H1 (cell line): ENCODE results near the gene PROCR. TPM values are rescaled to one million over a fixed set of nuclear protein-coding genes. Genes with fewer than 3 reads are reported as not detected.

Experiments used
- BCL11A ChIP-seq, 2 experiments: IDR thresholded peaks; one replicate each; pipeline ENCODE4 v1.6.1; 2011; ENCODE audit warnings: low read depth in 2 of 2, low read length in 2 of 2, mild to moderate bottlenecking in 2 of 2
- CREB1 ChIP-seq: IDR thresholded peaks from 2 replicates; pipeline ENCODE4 v1.6.1; 2012; ENCODE audit warnings: inconsistent platforms
- E2F6 ChIP-seq: IDR thresholded peaks from 2 replicates; pipeline ENCODE4 v1.6.1; 2012; ENCODE audit warnings: inconsistent platforms
- HDAC2 ChIP-seq, 2 experiments: fragments of 300-600 bp in 1 of 2; sonication (generic) in 1 of 2; IDR thresholded peaks; 2 replicates each; pipeline ENCODE4 v1.6.1; 2011 to 2012; ENCODE audit warnings: low read depth in 2 of 2, low read length in 2 of 2, mild to moderate bottlenecking in 2 of 2, moderate library complexity in 2 of 2, borderline replicate concordance in 1 of 2, inconsistent platforms in 1 of 2
- polyA plus RNA-seq, 7 experiments: library from polyadenylated mRNA; depleted of rRNA in 3 of 7; stranded (reverse) in 5 of 7; unstranded in 2 of 7; fragments of >200 nt in 5 of 7; fragments of 200-250 nt in 2 of 7; gene quantifications; 1 replicate in 5 of 7; 2 replicates in 1 of 7; 4 replicates in 1 of 7; pipeline versions ENCODE4 v1.2.1 to v1.2.3, GENCODE V29; 2011 to 2013; ENCODE audit warnings: missing spikeins in 2 of 7, mixed read lengths in 2 of 7
- total RNA-seq: library from RNA; stranded (reverse); fragmentation: NEBNext Ultra II Directional; extraction: Animal tissue kit (Norgen Biotek cat#: 25700); gene quantifications from 2 replicates; pipeline ENCODE4 v1.2.1, GENCODE V29; 2021
- TF ChIP-seq, protein P1 (sequence below), 3 experiments: IDR thresholded peaks; 1 replicate in 2 of 3; 2 replicates in 1 of 3; pipeline versions ENCODE4 v1.5.1 to v1.6.1; 2011; ENCODE audit warnings: low read length in 3 of 3, mild to moderate bottlenecking in 3 of 3, inconsistent platforms in 2 of 3, low read depth in 1 of 3, moderate library complexity in 1 of 3; ENCODE audit not compliant: insufficient read depth in 1 of 3; ENCODE audit errors: control extremely low read depth in 1 of 3
- TF ChIP-seq, protein P2 (sequence below): IDR thresholded peaks from 2 replicates; pipeline ENCODE4 v1.6.1; 2011; ENCODE audit warnings: low read length, improper control_type of control experiment

The PROCR gene
- total and polyA plus RNA-seq, 2 of the 8 experiments (the other 6 are each of a cell fraction or from before 2014, with no cell fraction given): 21.3 to 42.9 TPM

DNA sequence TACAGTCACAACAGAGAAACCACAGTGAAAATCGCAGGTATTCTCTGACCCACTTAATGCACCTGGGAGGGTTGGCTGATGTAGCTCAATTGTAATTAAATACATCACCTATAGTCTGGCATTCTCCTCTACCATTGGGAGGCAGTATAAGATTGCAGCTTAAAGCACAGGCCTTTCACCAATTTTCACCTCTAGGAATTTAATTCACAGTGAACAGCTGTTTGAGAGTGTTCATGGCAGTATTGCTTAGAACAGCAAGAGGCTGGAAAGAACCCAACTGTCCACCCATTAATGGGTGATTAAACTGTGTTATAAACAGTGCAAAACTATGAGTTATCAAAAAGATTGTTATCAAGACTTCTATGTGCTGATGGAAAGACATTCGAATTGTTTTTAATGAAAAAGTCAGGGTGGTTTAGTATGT lies 26.7 kb upstream of the PROCR start (continued):
- no peak for TF ChIP-seq E2F6
- no peak for TF ChIP-seq CREB1
- TF ChIP-seq BCL11A (IDR thresholded peaks at IDR 0.05; ENCODE audit: low read depth in 2 of 2, low read length in 2 of 2): no peak
- TF ChIP-seq, protein P1, sequence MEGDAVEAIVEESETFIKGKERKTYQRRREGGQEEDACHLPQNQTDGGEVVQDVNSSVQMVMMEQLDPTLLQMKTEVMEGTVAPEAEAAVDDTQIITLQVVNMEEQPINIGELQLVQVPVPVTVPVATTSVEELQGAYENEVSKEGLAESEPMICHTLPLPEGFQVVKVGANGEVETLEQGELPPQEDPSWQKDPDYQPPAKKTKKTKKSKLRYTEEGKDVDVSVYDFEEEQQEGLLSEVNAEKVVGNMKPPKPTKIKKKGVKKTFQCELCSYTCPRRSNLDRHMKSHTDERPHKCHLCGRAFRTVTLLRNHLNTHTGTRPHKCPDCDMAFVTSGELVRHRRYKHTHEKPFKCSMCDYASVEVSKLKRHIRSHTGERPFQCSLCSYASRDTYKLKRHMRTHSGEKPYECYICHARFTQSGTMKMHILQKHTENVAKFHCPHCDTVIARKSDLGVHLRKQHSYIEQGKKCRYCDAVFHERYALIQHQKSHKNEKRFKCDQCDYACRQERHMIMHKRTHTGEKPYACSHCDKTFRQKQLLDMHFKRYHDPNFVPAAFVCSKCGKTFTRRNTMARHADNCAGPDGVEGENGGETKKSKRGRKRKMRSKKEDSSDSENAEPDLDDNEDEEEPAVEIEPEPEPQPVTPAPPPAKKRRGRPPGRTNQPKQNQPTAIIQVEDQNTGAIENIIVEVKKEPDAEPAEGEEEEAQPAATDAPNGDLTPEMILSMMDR (IDR thresholded peaks at IDR 0.05; ENCODE audit: control extremely low read depth in 1 of 3, insufficient read depth in 1 of 3, low read depth in 1 of 3, low read length in 3 of 3): peak in 2 of 3 experiments; percentile 78 to 79; a peak in 3 of 4 replicates
- no peak for TF ChIP-seq HDAC2 (IDR thresholded peaks at IDR 0.05; ENCODE audit: borderline replicate concordance in 1 of 2, low read depth in 2 of 2, low read length in 2 of 2)
- TF ChIP-seq, protein P2, sequence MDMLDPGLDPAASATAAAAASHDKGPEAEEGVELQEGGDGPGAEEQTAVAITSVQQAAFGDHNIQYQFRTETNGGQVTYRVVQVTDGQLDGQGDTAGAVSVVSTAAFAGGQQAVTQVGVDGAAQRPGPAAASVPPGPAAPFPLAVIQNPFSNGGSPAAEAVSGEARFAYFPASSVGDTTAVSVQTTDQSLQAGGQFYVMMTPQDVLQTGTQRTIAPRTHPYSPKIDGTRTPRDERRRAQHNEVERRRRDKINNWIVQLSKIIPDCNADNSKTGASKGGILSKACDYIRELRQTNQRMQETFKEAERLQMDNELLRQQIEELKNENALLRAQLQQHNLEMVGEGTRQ: no peak
